Measurements from ENCODE around the gene RALGPS1.

- TF ChIP-seq CTCF (IDR thresholded peaks at IDR 0.05; ENCODE audit: poor library complexity) (no peak), EZH2phosphoT487 (IDR thresholded peaks at IDR 0.05; ENCODE audit: low read depth, severe bottlenecking, unreplicated experiment) (no peak)
These were observed 354.9 kb downstream of the RALGPS1 start for GRCh38 chr9:127269449-127269848.
